ENCODE measurements around the gene ETF1.

- TF ChIP-seq CTCF (IDR thresholded peaks at IDR 0.05), result no peak
- TF ChIP-seq POLR2A (IDR thresholded peaks at IDR 0.05), result no peak
- TF ChIP-seq POLR2AphosphoS5 (IDR thresholded peaks at IDR 0.05; ENCODE audit: insufficient read depth in 1 of 2, low read depth in 1 of 2), result no peak
Observed at GRCh38 chr5:138459311-138459933, 83.6 kb downstream of the ETF1 start.

Measured in vagina (tissue), 2 donors.